HEK293 (cell line): Measurements from ENCODE around the gene SCRT2.

Experiments
- CTCF ChIA-PET: fragments of 350-600 bp; formaldehyde crosslinking; extraction: SDS; loops from one replicate; lab custom pipeline; 2021; ENCODE audit warnings: antibody characterized with exemption; lab: Yijun Ruan, JAX
- POLR2A ChIA-PET: fragments of 300-600 bp; formaldehyde crosslinking; extraction: SDS; loops from one replicate; lab custom pipeline; 2020; ENCODE audit warnings: antibody characterized with exemption, inconsistent platforms; lab: Yijun Ruan, JAX
- H3K27ac ChIP-seq: fragments of 200-500 bp; sonication (Bioruptor generic); 2 replicates; pipeline ENCODE4 v1.5.1; 2014; ENCODE audit warnings: low read depth, low read length, control low read depth, inconsistent platforms; ENCODE audit errors: extremely low read depth
- H3K36me3 ChIP-seq, 2 experiments: fragments of 200-500 bp in 1 of 2; sonication (Bioruptor generic) in 1 of 2; 1 replicate in 1 of 2; 2 replicates in 1 of 2; pipeline ENCODE4 v1.5.1; 2014 to 2017; ENCODE audit warnings: inconsistent platforms in 2 of 2, low read length in 2 of 2; ENCODE audit not compliant: control insufficient read depth in 2 of 2, insufficient read depth in 1 of 2
- H3K4me1 ChIP-seq: fragments of 200-500 bp; sonication (Bioruptor generic); 2 replicates; pipeline ENCODE4 v1.5.1; 2014; ENCODE audit warnings: mild to moderate bottlenecking, low read length, inconsistent platforms; ENCODE audit not compliant: control insufficient read depth, insufficient read depth
- H3K4me3 ChIP-seq: 2 replicates; pipeline ENCODE4 v1.5.1; 2011; ENCODE audit warnings: low read depth, mild to moderate bottlenecking, control low read depth, low read length, moderate library complexity
- H3K9me3 ChIP-seq: fragments of 200-500 bp; sonication (Bioruptor generic); 2 replicates; pipeline ENCODE4 v1.5.1; 2014; ENCODE audit warnings: low read depth, low read length, inconsistent platforms; ENCODE audit not compliant: control insufficient read depth, insufficient read depth
- BCL11A ChIP-seq: fragments of 450-650 bp; formaldehyde crosslinking; IDR thresholded peaks from 2 replicates; pipeline ENCODE4 v1.5.1; 2016; ENCODE audit warnings: low read depth, missing biosample characterization, missing genetic modification characterization
- GLI2 ChIP-seq: fragments of 450-650 bp; formaldehyde crosslinking; IDR thresholded peaks from 2 replicates; pipeline ENCODE4; 2017; ENCODE audit warnings: missing biosample characterization, missing genetic modification characterization, low read depth, borderline replicate concordance
- HIC1 ChIP-seq: fragments of 450-650 bp; formaldehyde crosslinking; IDR thresholded peaks from 2 replicates; pipeline ENCODE4 v1.5.1; 2016; ENCODE audit warnings: missing biosample characterization, missing genetic modification characterization
- HOXD13 ChIP-seq: sonication (generic); formaldehyde crosslinking; IDR thresholded peaks from 2 replicates; pipeline ENCODE4 v1.8.0; 2022; ENCODE audit warnings: missing genetic modification reagents, borderline replicate concordance
- KLF9 ChIP-seq: fragments of 450-650 bp; formaldehyde crosslinking; IDR thresholded peaks from 2 replicates; pipeline ENCODE4 v1.5.1; 2016; ENCODE audit warnings: missing biosample characterization, missing genetic modification characterization, low read depth
- PATZ1 ChIP-seq: fragments of 450-650 bp; formaldehyde crosslinking; IDR thresholded peaks from 2 replicates; pipeline ENCODE4 v1.5.1; 2016; ENCODE audit warnings: missing biosample characterization, missing genetic modification characterization
- REPIN1 ChIP-seq: fragments of 450-650 bp; formaldehyde crosslinking; IDR thresholded peaks from 2 replicates; pipeline ENCODE4 v1.5.1; 2017; ENCODE audit warnings: missing biosample characterization, missing genetic modification characterization, low read depth
- SALL2 ChIP-seq: fragments of 450-650 bp; formaldehyde crosslinking; IDR thresholded peaks from 2 replicates; pipeline ENCODE4 v1.5.0; 2017; ENCODE audit warnings: missing biosample characterization, mild to moderate bottlenecking, missing genetic modification characterization, borderline replicate concordance
- ZFHX2 ChIP-seq: fragments of 450-650 bp; formaldehyde crosslinking; conservative IDR thresholded peaks from 2 replicates; pipeline ENCODE4 v1.5.1; 2016; ENCODE audit warnings: missing biosample characterization, missing genetic modification characterization
- ZNF155 ChIP-seq: fragments of 450-650 bp; formaldehyde crosslinking; IDR thresholded peaks from 2 replicates; pipeline ENCODE4 v1.5.1; 2016; ENCODE audit warnings: missing biosample characterization, missing genetic modification characterization
- ZNF2 ChIP-seq: fragments of 450-650 bp; formaldehyde crosslinking; IDR thresholded peaks from 2 replicates; pipeline ENCODE4 v1.5.1; 2016; ENCODE audit warnings: missing biosample characterization, missing genetic modification characterization
- ZNF221 ChIP-seq: fragments of 450-650 bp; formaldehyde crosslinking; IDR thresholded peaks from 2 replicates; pipeline ENCODE4 v1.5.1; 2017; ENCODE audit warnings: missing biosample characterization, missing genetic modification characterization, borderline replicate concordance
- ZNF239 ChIP-seq: fragments of 450-650 bp; formaldehyde crosslinking; IDR thresholded peaks from 2 replicates; pipeline ENCODE4 v1.5.1; 2016; ENCODE audit warnings: missing biosample characterization, missing genetic modification characterization
- ZNF350 ChIP-seq: fragments of 450-650 bp; formaldehyde crosslinking; IDR thresholded peaks from 2 replicates; pipeline ENCODE4 v1.5.0; 2017; ENCODE audit warnings: missing biosample characterization, mild to moderate bottlenecking, missing genetic modification characterization
- ZNF366 ChIP-seq: fragments of 450-650 bp; formaldehyde crosslinking; conservative IDR thresholded peaks from 2 replicates; pipeline ENCODE4 v1.5.1; 2016; ENCODE audit warnings: missing biosample characterization, missing genetic modification characterization
- ZNF394 ChIP-seq: fragments of 450-650 bp; formaldehyde crosslinking; IDR thresholded peaks from 2 replicates; pipeline ENCODE4 v1.5.1; 2016; ENCODE audit warnings: missing biosample characterization, missing genetic modification characterization, mild to moderate bottlenecking, moderate library complexity, borderline replicate concordance
- ZNF426 ChIP-seq: fragments of 450-650 bp; formaldehyde crosslinking; IDR thresholded peaks from 2 replicates; pipeline ENCODE4 v1.5.1; 2017; ENCODE audit warnings: missing biosample characterization, missing genetic modification characterization, mild to moderate bottlenecking, inconsistent platforms, moderate library complexity
- ZNF48 ChIP-seq: fragments of 450-650 bp; formaldehyde crosslinking; IDR thresholded peaks from 2 replicates; pipeline ENCODE4 v1.5.1; 2016; ENCODE audit warnings: missing biosample characterization, missing genetic modification characterization
- ZNF501 ChIP-seq: fragments of 450-650 bp; formaldehyde crosslinking; IDR thresholded peaks from 2 replicates; pipeline ENCODE4 v1.5.1; 2016; ENCODE audit warnings: missing biosample characterization, missing genetic modification characterization
- ZNF561 ChIP-seq: fragments of 450-650 bp; IDR thresholded peaks from 2 replicates; pipeline ENCODE4 v1.5.1; 2018; ENCODE audit warnings: missing biosample characterization, missing genetic modification characterization, borderline replicate concordance
- ZNF664 ChIP-seq: fragments of 450-650 bp; formaldehyde crosslinking; IDR thresholded peaks from 2 replicates; pipeline ENCODE4 v1.5.1; 2016; ENCODE audit warnings: missing biosample characterization, missing genetic modification characterization
- TF ChIP-seq, protein P1 (sequence below): fragments of 450-650 bp; formaldehyde crosslinking; IDR thresholded peaks from 2 replicates; pipeline ENCODE4 v1.5.1; 2017; ENCODE audit warnings: missing biosample characterization, missing genetic modification characterization
- TF ChIP-seq, protein P2 (sequence below): fragments of 450-650 bp; formaldehyde crosslinking; IDR thresholded peaks from 2 replicates; pipeline ENCODE4 v1.5.1; 2016; ENCODE audit warnings: missing biosample characterization, missing genetic modification characterization

The SCRT2 gene

GRCh38 chr20:723756-724155 lies 48.2 kb upstream of the SCRT2 start (continued):
- no peak for TF ChIP-seq PATZ1
- TF ChIP-seq ZNF561 (tag by site-specific recombination), result no peak
- no peak for TF ChIP-seq HIC1 (tag by site-specific recombination)

DNA sequence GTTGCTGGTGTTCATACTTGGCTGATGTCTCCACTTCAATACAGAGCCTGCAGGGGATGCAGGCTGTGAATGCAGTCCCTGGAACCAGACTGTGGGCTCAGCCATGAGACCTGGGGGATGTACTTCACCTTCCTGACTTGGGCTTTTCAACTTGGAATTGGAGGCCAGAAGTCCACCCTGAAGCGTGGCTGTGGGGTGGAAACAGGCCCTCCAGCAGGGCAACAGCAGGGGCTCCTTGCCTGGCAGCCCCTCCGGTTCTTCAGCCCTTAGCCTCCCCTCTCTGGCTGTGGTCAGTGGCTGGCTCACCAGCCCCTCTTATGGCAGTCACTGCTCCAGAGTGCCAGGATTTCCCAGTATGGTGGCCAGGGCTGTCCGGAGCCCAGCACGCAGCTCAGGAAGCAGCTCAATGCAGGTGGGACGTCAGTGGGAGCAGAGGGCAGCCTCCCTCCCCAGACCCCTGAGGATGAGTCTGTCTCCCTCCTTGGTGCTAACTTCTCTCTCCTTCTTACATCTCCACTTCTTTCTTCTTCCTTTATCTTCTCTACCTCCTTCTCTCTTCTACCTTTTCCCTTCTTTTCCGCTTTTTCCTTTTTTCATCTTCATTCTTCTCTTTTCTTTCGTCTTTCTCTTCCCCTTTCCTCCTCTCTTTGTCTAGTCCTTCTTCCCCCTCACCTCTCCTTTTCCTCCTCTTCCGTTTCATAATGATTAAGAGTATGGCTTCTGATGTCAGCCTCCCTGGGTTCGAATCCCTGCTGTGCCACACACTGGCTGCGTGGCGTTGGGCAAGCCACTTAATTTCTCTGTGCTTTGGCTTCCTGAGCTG lies 47.4 kb upstream of the SCRT2 start:
- H3K4me3 ChIP-seq, result no peak overlapping the region
- CTCF ChIA-PET, result interaction anchor here (0.5 to 1.5 kb wide), 5 partner anchors 16 to 78 kb away, joined by 3 to 5 read pairs (median 3); no protein-coding TSS in a partner anchor
- H3K36me3 ChIP-seq, result no peaks in the 10 kb centered on the region
- POLR2A ChIA-PET, result no interaction called here
- no peaks in the 10 kb centered on the region for H3K4me1 ChIP-seq
- peak; percentile 60 for TF ChIP-seq ZNF366 (tag by site-specific recombination)
- TF ChIP-seq ZNF2 (tag by site-specific recombination), result no peak
- TF ChIP-seq, protein P1, sequence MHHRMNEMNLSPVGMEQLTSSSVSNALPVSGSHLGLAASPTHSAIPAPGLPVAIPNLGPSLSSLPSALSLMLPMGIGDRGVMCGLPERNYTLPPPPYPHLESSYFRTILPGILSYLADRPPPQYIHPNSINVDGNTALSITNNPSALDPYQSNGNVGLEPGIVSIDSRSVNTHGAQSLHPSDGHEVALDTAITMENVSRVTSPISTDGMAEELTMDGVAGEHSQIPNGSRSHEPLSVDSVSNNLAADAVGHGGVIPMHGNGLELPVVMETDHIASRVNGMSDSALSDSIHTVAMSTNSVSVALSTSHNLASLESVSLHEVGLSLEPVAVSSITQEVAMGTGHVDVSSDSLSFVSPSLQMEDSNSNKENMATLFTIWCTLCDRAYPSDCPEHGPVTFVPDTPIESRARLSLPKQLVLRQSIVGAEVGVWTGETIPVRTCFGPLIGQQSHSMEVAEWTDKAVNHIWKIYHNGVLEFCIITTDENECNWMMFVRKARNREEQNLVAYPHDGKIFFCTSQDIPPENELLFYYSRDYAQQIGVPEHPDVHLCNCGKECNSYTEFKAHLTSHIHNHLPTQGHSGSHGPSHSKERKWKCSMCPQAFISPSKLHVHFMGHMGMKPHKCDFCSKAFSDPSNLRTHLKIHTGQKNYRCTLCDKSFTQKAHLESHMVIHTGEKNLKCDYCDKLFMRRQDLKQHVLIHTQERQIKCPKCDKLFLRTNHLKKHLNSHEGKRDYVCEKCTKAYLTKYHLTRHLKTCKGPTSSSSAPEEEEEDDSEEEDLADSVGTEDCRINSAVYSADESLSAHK (tag by site-specific recombination), result no peak
- TF ChIP-seq, protein P2, sequence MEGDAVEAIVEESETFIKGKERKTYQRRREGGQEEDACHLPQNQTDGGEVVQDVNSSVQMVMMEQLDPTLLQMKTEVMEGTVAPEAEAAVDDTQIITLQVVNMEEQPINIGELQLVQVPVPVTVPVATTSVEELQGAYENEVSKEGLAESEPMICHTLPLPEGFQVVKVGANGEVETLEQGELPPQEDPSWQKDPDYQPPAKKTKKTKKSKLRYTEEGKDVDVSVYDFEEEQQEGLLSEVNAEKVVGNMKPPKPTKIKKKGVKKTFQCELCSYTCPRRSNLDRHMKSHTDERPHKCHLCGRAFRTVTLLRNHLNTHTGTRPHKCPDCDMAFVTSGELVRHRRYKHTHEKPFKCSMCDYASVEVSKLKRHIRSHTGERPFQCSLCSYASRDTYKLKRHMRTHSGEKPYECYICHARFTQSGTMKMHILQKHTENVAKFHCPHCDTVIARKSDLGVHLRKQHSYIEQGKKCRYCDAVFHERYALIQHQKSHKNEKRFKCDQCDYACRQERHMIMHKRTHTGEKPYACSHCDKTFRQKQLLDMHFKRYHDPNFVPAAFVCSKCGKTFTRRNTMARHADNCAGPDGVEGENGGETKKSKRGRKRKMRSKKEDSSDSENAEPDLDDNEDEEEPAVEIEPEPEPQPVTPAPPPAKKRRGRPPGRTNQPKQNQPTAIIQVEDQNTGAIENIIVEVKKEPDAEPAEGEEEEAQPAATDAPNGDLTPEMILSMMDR, result no peak
- no peak for TF ChIP-seq ZNF221 (tag by site-specific recombination)
- no peak overlapping the region for H3K27ac ChIP-seq
- no peaks in the 10 kb centered on the region for H3K9me3 ChIP-seq

GRCh38 chr20:721876-722275 lies 46.3 kb upstream of the SCRT2 start:
- no peak overlapping the region for H3K4me3 ChIP-seq
- H3K27ac ChIP-seq, result no peak overlapping the region
- no peaks in the 10 kb centered on the region for H3K9me3 ChIP-seq
- no peaks in the 10 kb centered on the region for H3K36me3 ChIP-seq
- POLR2A ChIA-PET, result no interaction called here
- no peaks in the 10 kb centered on the region for H3K4me1 ChIP-seq
- CTCF ChIA-PET, result interaction anchor here (0.6 to 1.3 kb wide), 2 partner anchors 55 to 124 kb away, joined by 4 to 5 read pairs; no protein-coding TSS in a partner anchor
- TF ChIP-seq HOXD13 (CRISPR knock-in tag) (no peak), KLF9 (no peak), ZNF239 (no peak), ZNF394 (tag by site-specific recombination) (no peak), ZNF664 (tag by site-specific recombination) (no peak), ZNF155 (tag by site-specific recombination) (no peak), ZNF350 (tag by site-specific recombination) (no peak), SALL2 (tag by site-specific recombination) (no peak), BCL11A (tag by site-specific recombination) (no peak), ZNF501 (no peak), REPIN1 (no peak), ZNF48 (tag by site-specific recombination) (no peak), ZNF561 (tag by site-specific recombination) (no peak), ZNF426 (tag by site-specific recombination) (no peak), ZFHX2 (tag by site-specific recombination) (no peak), GLI2 (no peak)
